GM19397 (cell line): Measurements from ENCODE around the gene NOTCH1.
A peak's percentile ranks its signal among the peaks of the same experiment; 100 is the strongest.

ENCODE experiments used
- ATAC-seq: cut with Tn5 transposase; IDR thresholded peaks from one replicate; pipeline ENCODE4 v1.9.1; 2021; ENCODE audit warnings: mild to moderate bottlenecking, moderate library complexity; ENCODE audit not compliant: unreplicated experiment

The NOTCH1 gene

GRCh38 chr9:136486823-136487620 lies 58.8 kb downstream of the NOTCH1 start:
- ATAC-seq: no peak

GRCh38 chr9:136486131-136486530 lies 59.7 kb downstream of the NOTCH1 start:
- ATAC-seq: no peak

DNA sequence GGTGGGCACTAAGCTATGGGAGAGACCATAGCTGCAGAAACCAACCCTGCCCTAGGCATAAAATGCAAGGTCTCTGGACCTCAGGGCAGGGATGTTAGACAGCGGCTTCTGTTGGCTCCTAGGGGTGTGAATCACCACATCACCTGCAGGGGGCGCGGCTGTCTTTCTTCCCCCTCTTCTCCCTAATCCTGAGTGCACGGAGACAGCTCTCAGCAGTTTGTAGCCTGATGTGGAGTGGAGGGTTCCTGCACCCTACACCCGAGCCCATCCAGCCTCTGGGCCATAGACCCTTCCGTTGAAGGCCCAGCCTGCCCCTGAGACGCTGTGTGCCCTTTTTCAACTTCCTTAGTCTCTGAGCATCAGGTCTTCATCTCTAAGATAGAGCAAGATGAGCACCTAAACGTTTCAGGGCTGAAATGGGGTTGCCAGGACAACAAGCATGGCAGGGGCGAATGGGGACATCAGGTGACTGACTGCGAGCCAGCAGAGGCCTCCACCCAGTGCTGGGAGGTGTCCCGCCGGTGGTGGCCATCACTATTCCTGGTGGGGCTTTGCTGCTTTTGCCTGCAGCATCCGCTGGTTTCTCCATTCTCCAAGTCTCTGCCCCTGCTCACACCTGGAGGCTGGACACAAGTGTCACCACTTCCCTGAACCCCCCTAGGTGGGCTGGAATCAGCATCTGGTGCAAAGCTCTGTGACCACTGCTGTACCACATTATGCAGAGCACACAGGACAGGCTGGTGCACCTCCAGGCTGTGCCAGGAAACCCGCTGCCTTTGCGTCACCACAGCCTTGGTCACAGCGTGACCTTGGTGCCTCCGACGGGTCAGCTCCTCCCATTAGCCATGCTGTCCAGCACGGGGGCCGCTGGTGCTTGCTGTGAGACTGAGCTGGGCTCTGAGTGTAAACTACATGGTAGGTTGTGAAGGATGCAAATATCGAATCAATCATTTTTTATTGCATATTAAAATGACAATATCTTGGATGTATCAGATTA lies 60.5 kb downstream of the NOTCH1 start:
- ATAC-seq: no peak

GRCh38 chr9:136484153-136485048 lies 61.4 kb downstream of the NOTCH1 start:
- ATAC-seq: no peak

- ATAC-seq: peak; percentile 67
Measured at GRCh38 chr9:136483589-136484152, 62.2 kb downstream of the NOTCH1 start.

DNA sequence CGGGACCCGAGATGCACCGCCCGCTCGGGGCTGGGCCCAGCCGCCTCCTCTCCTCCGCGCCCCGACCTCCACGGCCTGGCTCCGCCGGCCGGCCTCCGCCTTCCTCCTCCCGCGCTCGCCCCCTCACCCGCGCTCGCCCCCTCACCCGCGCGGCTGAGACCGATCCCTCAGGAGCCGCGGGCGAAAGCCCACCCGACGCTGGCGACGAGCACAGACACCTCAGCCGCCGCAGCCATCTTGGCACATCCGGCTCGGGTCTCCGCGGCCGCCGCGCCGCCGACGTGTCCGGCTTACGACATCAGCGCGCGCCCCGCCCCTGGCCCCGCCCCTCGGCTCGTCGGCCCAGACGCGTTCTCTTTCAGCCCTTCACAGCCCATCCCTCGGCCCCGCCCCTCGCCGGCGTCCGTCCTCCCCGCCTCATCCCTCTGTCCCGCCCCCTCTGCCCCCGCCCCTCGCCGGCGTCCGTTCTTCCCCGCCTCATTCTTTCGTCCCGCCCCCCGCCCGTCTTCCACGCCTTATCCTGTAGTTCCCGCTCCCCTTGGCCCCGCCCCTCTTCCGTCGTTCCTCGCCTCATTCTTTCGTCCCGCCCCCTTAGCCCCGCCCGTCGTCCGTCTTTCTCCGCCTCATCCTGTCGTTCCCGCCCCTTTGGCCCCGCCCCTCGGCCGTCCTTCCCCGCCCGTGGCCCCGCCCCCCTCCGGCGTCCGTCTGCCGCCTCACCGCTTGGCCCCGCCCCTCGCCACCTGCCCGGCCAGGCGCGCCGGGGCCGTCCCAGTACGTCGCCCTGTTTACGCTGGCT lies 62.9 kb downstream of the NOTCH1 start, which contains the start of gene SEC16A:
Gene SEC16A, minus strand, starts transcription at position 248 of the 796 bp plus-strand sequence. CDS start 5,425 bp downstream, outside the sequence.
- ATAC-seq: peak; percentile 55

DNA sequence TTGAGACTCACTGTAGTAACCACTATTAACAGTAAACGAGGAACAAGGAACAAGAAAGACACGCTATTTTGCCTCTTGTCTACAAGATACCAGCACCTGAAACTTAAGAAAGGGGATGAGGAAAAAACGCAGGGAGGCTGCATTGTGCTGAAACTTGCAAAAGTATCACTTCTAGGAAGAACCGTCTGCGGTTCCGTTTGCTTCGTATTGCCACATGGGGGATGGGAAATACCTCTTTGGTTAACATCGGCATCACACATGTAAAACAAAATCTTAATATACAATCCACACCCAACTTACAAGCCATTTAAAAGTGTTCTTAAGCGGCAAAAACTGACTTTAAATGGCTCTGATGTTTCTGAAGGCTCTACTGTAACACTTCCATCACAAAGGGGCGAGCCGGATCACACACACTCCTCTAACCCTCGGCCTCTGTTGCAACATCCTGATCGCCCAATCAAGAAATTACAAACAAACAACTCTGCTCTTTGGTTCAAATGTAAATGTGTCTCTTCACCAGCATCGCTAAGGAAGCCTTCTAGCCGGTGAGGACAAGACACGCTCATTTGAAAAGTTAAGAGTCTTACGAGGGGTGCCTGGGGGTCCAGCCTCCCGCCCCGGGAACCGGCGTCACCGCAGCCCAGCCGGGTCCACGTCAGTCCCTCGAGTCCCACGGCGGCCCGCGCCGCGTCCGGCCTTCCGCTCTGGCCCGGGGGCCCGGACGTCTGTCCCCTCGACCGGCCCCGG lies 63.6 kb downstream of the NOTCH1 start:
- no peak for ATAC-seq

DNA sequence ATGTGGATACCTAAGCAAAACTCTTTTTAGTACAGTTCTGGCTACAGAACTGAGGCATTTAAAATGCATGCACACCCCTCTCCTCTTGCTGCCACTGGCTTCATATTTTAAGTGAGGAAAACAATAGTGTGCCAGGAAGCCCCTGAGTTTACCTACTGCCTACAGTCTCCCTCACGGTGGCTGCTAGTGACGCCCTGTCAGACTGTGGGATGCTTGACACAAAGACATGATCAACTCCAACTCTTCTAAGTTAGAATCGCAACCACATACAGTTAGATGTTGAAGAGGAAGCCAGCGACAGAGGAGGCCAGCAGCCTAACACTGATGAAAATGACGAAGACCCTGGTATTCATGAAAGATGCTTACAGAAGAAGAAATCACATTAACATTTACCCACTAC lies 64.3 kb downstream of the NOTCH1 start:
- no peak for ATAC-seq

GRCh38 chr9:136476369-136477150 lies 69.3 kb downstream of the NOTCH1 start:
- ATAC-seq: no peak

DNA sequence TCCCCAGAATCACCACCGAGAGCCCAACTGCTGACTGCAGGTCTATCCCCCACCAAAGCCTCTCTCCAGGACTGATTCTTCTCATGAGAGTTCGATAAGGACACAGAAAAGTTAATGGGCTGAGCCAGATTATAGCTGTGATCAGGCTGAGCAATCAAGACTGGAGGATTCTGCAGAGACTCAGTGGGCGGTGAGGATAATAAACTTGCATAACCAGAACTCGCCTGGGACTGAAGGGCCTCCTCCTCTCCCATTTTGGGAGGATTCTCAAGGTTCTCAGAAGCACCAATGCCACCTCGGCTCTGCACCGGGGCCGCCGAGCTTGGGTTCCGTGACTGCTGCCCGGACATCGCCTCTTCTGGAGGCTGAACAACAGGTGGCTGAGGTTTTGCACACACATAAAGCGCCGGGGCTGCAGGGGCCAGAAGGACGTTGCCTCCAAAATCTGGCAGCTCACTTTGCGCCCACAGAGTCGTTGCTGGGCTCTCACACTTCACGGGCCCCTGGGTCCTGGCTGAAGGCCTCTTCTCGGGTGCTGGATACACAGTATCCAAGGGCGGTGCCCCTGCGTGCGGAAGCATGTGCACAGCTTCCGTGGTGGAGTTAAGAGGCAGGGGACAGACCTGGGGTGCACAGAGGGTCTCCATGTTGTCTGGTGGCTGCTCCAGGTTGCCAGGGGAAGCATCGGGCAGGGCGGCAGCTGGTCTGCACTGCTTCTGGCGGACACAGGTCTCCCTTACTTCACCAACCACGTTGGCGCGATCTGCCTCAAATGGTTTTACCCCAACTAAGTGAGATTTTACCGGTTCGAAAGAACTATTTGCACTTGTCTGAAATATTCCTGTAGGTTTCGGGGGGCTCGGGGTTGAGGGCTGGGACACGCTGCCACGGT lies 70.6 kb downstream of the NOTCH1 start:
- no peak for ATAC-seq

DNA sequence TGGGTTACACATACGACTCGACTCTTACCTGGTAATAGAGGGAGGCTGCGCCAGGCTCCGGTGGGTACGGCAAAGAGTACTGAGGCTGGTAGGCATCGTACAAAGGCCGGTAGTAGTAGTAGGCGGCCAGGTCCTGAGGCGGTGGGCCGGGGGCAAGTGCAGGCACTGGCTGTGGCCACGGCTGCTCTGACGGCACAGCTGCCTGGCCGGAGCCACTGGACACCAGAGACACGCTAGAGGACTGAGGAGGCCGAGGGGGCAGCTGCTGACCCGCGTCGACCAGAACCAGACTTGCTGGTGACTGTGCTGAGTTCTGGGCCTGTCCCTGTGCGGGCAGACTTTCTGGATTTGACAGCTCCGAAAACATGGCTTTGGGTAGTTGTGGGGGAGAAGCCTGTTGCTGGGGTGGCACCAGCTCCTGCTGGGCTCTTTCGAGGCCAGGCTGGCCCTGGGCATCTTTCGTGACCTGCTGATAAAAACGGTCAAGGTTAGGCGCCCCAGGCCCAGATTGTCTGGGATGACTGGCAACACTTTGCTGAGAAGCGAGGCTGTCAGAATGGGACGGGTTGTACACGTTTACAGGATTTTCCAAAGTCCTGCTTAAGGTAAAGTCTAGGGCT lies 71.7 kb downstream of the NOTCH1 start:
- no peak for ATAC-seq

- no peak for ATAC-seq
Measured at GRCh38 chr9:136473354-136473721, 72.5 kb downstream of the NOTCH1 start.

GRCh38 chr9:136472640-136473353 lies 73.1 kb downstream of the NOTCH1 start:
- ATAC-seq: no peak

- ATAC-seq: no peak
Measured at GRCh38 chr9:136471802-136472487, 73.9 kb downstream of the NOTCH1 start.

GRCh38 chr9:136470792-136471469 lies 74.9 kb downstream of the NOTCH1 start:
- ATAC-seq: no peak
